Renal pelvis (tissue), 4 donors: ENCODE data around the gene CFAP206. TPM values are rescaled to one million over a fixed set of nuclear protein-coding genes. Genes with fewer than 3 reads are reported as not detected.
"Not testable (repeated sequence)": the region's sequence is repeated elsewhere in the genome, so short reads cannot be mapped to it uniquely, and the experiment has no call there.

ENCODE experiments used
- DNase-seq: peaks from one replicate; pipeline ENCODE4 v3.0.0-alpha.2; 2013
- polyA plus RNA-seq, 3 donors: library from polyadenylated mRNA; unstranded; fragments of 120-200 nt; gene quantifications; one replicate each; pipeline ENCODE4 v1.2.1, GENCODE V29; 2013; ENCODE audit not compliant: insufficient read length in 3 of 3

CFAP206 gene
- polyA plus RNA-seq, 3 donors = 2.9 to 4.2 (median 4.0) TPM

DNA sequence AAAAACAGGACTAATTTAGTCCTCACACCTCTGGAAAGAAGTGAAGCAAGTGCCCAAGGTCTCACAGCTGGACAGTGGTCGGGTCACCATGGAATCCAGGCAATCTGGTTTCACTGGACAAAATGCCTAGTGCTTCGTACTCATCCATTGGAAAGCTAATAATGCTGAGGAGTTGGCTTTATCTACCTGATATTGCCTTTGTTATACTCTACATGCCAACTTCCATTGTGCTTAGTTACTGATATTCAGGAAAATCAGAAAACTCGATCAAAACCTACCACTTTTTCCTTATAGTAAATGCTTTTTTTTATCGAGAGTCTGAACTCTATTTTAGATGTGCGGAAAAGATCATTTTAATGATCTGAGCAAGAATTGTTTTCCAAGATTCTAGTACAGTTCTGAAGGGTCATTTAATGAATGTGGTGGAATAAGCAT lies 966 bp downstream of the CFAP206 start:
- no peak for DNase-seq

DNA sequence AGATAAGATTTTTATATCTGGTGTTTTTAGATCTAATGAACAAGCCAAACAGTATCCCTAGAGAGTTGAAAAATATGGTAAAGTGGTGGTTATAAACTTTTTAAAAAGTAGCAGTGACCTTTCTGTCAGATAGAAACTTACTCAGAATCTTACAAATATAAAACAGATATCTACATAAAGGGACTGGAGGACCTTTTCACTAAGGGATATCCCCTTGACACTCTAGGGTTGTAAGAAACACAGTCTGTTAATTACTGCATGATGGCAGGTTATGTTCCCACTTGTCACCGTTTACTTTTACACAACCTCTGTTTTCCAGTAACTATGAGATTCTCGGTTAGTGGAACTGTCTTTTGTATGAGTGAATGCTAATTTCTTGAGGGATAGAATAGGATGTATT lies 11.5 kb downstream of the CFAP206 start:
- DNase-seq = no peak

DNA sequence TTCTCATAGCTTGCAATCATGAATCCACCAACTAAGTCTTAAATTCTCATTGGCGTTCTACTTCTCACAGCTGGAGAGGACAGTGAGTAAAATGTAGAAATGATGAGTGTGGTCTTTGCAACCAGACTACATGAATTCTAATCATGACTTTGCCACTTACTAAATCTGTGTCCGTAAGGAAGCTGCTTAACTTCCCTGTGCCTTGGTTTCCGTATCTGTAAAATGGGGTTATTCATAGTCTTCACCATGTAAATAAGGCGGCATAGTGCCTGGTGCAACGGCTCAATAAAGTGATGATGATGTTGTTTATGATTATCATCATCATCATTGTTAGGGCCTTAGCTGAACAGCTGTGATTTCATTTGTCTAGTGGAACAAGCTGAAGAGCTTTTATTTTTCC lies 12.6 kb downstream of the CFAP206 start:
- no peak for DNase-seq

DNA sequence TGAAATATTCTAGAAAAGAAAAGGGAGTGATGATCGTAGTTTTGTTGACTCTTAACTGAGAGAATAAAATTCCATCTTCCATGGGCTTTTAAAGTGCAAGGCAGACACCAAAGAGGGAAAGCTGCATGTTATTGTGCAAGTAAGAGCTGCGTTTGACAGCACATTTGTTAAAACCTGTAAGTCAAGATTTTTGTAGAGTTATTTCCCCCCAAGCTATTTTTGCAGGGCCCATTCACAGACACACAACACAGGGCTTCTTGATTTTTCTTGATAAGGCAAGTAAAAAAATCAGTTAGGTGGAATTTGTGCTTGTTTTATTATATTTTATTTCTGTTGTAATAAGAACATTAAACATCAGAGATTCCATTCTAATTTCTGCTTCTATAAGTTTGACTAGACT lies 13.8 kb downstream of the CFAP206 start:
- no peak for DNase-seq

DNA sequence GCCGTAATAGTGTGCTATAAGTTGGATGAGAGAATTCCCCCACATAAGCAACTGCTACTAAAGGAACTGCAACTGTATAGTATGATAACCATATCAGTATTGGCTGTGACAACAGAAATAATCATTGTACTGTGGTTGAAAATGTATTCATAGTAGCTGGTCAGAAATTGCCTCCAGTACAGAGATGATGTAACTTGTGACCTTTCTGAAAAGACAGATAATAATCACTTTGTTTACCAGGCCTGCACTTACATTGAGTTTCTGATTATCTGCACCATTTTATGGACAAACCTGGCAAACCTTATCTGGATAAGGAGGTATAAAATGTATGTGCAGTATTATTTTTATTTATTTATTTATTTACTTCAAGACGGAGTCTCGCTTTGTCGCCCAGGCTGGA lies 19.0 kb downstream of the CFAP206 start:
- no peak for DNase-seq

DNA sequence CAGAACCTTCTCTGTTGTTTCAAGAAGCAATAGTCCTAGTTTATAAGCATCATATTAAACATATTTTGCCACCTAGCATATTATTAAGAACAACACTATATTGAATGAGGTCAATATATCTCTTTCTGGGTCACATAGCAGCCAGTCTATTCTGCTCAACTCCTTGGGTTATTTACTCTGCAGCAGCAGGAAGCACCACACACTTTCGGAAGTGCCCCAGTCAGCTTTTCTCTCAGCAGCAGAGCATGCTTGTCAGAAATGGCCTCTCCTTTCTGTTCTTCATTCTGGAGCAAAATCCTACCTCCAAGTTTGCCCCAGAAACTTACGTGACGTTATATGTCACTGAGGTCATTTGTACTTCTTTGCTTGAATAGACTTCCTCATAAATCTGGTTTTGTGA lies 22.7 kb downstream of the CFAP206 start:
- DNase-seq = no peak

DNA sequence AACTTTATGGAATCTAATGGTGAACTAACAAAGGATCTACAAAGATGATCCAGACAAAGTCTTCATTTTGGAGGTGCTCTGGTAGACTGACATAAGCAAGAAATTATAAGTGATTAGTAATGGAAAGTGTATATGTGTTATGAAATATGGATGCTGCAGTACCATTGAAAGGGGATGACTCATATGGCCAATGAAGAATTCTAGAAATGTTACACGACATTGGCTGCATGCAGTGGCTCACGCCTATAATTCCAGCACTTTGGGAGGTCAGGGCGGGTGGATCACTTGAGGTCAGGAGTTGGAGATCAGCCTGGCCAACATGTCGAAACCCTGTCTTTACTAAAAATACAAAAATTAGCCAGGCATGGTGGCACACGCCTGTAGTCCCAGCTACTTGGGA lies 23.5 kb downstream of the CFAP206 start:
- DNase-seq = no peak

DNA sequence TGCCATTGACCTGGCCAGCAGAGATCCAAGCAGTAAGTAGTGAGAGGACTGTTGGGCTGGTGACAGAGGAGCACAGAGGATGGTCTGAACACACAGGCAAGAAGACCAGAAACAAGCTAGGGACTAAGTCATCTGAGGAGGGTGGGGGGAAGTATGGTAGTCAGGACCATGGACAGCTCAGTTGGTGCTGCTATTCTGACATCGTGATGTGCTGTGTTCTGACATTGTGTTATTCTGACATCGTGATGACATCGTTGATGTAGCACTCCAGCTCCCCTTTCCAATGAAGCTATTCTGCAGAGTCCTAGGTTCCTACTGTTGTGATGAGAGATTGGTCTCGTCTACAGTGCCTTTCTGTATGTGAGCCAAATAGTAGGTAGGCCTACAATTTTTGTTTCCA lies 28.7 kb downstream of the CFAP206 start:
- peak; percentile 84 for DNase-seq

DNA sequence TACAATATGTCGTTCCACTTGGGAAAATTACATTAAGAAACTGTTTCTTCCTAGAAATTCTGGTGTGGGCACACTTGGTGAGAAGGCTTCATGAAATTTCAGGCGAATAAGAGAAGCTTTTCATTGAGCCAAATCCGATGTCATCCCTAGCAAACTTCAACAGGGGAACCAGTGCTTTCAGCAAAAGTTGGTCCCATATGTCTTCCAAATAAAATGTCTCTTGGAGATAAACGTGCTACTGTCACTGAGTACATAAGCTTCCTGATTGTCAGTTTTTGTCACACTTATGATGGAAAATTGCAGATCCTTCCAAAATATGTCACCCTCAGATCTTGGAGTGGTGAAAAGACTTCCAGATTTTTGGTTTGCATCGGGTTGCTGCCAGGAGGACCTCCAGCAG lies 33.9 kb downstream of the CFAP206 start:
- DNase-seq = no peak

DNA sequence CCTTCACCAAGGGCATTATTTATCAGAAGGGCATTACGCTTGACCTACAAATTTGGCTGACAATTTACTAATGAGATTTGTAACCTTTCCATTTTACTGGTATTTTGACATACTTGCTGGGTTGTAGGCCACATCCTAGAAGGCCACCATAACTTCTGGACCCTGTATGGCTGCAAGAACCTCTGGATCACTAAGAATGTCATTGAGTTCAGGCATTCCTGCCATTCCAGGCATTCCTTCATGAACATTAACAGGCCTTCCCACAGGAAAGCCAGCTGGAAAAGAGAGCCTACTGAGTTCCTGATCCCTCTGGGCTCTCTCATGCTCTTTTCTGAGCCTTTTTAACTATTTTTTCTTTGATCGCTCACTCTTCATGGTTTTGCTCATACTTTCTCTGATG lies 36.6 kb downstream of the CFAP206 start:
- no peak for DNase-seq

DNA sequence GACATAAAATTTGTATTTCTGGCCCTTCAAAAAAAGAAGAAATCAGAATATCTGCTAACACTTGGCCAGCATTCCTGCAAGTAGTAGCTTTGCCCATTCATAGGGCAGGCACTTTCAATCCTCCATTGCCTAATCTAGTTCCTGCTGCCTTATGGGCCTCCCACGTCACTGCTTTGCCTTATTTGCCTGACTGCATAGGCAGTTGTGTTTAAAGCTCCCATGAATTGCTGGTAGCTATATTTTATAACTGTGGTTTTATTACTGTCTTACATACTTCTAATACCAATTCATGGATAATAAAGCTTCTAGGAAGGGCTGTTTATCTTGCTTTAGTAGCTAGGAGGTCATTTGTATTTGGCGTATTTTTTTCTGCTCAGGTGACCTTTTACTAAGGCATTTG lies 57.3 kb downstream of the CFAP206 start:
- DNase-seq = no peak

DNA sequence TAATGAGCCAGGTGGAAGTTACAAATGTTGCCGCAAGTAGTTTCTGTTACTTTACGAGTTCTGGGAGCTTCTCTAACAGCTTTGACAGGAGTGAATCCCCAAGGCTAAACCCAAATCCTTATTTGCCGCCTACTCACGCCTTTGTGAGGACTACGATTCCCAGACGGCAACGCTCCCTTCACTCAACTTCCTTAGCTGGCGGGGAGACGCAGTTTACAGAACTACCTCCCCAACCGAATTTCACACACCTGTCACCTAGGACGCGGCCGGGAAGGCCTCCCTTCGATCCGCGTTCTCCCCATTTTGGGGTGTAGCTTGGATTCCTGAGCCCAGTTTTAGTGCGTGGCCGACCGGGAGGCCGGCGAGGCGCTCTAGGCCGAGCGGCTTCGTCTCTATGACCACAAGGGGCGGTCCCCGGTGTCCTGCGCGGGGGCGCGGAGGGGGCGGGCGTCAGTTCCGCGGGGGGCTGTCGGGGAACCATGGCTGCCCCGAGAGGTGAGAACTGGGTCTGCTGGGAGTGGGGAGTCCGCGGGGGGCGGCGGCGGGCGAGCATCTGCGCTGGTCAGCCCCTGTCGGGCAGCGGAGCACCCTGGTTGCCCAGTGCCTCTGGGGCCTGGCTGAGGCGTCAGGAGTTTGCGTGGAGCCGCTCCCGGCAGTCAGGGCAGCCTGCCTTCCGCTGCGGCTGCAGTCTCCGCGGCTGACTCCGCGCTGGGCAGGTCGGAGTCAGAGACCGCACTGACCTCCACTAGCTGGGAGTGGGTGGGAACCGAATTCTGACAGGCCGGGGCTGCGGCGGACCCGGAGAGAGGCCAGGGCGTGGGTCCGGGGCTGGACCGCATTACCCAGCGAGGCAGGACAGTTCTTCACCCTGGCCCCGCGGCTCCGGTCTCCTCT lies 65.0 kb downstream of the CFAP206 start, which contains the start of gene SLC35A1:
TSS of gene SLC35A1 (plus strand) at position 450 of the 894 bp plus-strand sequence. CDS start at position 480, 30 bp downstream.
- peak; percentile 85 for DNase-seq

DNA sequence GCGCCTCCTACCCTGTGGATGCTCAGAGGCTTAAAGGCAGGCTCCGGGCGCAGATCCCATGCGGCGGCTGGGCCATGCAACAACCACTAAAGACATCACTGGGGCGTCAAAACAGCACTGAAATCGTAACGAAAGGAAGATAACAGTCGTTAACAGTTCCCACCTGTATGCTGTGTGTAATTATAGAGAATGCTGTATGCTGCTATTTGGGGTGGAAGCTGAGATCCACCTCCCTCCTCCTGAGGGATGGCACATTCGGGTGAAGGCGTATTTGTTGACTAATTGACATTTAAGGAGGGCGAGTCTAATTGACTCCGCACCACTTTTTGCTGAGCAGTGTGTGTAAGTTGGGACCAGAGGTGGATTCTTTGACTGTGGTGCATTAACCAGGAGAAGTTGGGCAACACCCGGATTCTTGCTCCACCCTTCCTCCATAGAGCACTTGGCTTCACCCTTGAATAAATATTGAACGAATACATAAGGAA lies 65.7 kb downstream of the CFAP206 start:
- no peak for DNase-seq

DNA sequence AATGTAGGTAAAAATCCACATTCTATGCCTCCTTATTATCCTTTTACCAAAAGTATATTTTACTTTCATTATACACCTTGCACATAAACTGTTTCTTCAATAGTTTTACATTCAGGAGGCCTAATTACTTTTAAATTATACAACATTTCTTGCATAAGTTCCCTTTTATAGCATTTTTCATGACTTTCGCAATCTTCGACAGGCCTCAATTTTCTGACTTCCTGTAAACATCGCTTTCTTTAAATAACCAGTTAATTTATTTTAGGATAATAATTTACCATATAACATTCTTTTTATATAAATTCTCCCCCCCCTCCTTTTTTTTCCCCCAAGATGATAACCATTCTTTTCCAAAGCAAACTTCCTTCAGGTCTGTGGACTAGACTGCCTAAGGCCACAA lies 74.2 kb downstream of the CFAP206 start:
- no peak for DNase-seq

DNA sequence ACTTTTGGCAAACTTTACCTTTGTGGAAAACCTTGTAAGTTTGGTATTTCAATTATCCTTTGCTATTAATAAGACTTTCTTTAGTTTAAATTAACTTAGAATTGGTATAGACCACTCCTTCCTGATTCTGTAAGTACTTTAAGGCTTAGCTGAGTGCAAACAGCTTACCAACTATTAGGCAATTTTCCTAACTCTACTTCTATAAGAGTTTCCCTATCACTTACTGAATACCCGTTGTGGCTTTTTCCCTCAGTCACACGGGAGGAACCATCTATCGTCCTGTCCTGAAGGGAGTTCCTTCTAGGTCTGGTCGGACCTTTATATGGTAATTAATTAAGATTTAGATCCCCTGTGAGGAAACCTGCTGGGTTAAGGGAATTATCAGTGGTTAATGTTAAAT lies 74.6 kb downstream of the CFAP206 start:
- DNase-seq = no peak

DNA sequence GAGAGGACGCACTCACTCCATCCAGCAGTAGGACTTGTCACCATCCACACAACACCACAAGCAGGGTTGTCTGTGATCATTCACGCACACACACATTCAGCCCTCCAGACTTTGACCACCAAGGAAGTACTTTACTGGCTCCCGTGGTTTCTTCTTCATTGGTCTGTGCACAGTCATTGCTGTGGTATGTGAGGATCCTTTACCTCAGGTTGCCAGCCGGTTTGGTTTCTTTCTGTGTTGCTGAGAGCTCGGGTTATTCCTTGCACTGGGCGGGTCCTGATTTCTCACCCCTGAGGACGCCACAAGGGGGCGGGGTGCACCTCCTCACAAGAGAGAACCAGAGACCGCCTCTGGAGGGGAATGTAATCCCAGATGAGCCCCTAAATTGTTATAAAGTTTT lies 76.2 kb downstream of the CFAP206 start:
- DNase-seq = no peak

DNA sequence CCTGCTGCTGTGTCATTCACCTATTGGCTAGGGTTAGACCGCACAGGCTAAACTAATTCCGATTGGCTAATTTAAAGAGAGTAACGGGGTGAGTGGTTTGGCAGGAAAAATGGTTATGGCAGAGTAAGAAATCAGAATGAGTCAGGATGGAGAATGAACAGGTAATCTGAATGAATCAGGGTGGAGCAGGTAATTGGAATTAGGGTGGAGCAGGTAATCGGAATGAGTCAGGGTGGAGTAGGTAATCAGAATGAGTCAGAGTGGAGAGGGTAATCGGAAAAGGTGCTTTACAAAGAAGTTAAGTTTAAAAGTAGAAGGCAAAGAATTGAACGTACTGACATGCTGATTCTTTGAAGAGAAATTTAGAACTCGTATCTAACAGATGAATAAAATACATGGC lies 76.7 kb downstream of the CFAP206 start:
- DNase-seq = no peak

DNA sequence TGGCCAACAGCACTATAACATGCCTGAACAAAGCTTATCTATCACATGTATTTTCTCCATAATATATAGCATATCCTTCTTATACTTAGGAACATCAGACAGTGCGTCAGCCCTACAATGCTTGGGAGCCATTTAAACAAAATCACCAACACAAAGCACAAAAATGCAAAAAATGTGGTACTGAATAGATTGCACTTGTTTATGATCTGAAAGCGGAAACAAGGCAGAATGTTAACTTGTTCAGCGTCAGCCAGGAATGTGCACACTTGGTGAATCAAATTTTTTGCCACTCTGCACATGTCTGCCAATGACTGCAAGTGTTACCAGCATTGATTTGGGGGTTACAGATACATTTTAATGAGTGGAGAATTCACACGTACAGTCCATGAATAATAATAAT lies 79.8 kb downstream of the CFAP206 start:
- DNase-seq = no peak

DNA sequence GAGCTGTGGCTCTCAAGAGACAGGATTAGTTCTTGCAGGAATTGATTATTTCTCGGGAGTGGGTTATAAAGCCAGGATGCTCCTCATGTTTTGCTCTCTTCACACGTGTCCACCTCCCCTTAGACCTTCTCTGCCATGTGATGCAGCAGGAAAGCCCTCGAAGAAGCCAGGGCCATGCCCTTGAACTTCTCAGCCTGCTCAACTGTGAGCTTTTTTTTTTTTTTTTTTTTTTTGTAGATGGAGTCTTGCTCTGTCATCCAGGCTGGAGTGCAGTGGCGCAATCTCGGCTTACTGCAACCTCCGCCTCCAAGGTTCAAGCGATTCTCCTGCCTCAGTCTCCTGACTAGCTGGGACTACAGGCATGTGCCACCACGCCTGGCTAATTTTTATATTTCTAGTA lies 81.6 kb downstream of the CFAP206 start:
- not testable (repeated sequence) for DNase-seq

DNA sequence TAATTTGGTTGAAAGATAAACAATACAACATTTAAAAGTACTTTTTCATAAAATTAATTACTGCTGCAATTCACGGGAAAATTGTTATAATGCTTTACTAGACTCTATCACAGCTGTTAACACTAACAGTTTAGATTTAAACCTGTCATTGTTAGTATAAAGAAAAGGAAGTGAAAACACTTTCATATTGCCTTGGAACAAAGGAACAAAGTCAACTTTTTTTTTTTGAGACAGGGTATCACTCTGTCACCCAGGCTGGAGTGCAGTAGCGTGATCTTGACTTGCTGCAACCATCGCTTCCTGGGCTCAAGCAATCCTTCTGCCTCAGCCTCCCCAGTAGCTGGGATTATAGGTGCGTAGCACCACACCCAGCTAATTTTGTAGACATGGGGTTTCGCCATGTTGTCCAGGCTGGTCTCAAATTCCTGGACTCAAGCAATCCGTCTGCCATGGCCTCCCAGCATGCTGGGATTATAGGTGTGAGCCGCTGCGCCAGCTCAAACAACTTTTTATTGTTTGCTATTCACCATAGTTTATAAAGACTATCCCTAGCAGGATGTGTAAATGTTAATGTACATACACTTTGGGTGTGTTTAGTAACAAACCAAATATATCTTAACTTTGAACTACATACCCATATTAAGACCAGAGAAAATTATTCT lies 87.1 kb downstream of the CFAP206 start:
- no peak for DNase-seq

DNA sequence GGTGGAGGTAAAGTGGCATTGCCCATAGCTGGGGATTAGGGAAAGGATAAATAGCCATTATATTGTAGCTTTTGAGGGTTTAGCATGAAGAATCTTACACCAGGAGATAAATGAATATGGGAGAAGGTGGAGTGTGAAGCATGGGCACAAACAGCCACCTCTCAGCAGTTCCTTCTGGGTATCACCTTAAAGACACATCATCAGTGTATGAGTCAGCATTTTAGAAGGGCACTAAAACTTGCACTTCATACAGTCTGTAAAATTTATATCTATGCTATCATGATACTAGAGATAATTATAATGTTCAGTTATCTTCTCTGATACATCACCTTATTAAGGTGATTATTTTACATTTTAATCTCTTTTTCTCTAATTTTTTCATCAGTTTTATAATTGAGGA lies 90.3 kb downstream of the CFAP206 start:
- DNase-seq = no peak

DNA sequence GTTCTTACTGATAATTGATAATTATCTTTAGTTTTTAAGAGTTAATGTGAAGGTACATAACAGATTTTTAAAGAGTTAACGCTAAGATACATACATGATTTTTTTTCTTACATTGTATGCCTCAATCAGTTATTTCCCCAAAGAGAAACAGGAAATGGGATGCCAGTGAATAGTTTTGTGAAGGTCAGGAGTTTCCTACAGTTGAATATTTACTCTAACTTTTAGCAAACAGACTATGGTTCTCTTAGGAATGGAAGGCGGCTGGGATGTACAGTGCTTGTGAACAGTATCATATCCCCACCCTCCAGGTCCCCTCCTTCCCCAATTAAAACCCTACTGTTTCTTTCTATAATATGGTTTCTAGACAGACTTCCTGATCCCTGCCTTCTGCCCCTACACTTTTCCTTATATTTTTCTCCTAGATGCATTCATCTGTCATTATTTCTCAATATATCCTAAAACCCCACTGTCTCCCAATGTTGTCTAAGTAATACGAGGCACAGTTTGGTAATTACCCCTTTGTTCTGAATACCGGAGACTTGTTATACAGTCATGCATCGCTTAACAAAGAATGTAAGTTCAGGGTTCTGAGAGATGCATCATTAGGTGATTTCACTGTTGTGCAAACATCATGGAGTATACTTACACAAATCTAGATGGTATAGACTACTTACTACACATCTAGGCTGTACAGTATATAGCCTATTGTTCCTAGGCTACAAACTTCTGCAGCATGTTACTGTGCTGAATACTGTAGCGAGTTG lies 94.2 kb downstream of the CFAP206 start:
- DNase-seq = no peak
